ENCODE results near the gene DIO3.

The DIO3 gene

DNA sequence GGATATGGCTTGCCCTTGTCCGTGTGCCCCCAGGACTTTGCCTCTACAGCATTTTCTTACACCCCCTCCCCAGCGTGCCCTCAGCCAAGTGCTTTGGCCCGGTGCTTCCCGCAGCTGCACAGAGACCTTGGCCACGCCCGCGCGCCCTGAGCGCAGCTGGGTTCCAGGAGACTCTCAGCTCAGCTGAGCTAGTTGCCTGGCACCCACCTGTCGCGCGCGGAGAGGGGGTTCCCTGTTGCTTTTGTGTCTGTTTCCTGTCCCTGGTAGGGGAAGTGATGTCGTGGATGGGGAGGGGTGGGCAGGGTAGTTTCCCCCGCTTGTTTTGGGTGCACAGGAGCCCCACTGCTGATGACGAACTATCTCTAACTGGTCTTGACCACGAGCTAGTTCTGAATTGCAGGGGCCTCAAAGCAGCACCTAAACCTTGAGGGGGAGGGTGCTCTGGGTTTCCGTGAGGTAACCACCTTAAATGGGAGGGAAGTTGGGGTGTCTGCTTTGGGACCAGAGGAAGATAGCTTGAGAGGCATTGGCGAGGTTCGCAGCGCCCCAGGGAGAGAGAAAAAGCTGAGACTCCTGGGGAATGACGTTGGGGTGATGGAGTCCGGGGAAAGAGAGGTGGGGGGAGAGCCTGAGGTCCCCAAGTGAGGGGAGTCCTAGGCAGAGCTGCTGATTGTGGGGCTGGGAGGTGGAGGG is 1.5 kb downstream of the DIO3 start:
- no peak for DNase-seq (ENCODE audit: low read depth)
- TF ChIP-seq, protein P1, sequence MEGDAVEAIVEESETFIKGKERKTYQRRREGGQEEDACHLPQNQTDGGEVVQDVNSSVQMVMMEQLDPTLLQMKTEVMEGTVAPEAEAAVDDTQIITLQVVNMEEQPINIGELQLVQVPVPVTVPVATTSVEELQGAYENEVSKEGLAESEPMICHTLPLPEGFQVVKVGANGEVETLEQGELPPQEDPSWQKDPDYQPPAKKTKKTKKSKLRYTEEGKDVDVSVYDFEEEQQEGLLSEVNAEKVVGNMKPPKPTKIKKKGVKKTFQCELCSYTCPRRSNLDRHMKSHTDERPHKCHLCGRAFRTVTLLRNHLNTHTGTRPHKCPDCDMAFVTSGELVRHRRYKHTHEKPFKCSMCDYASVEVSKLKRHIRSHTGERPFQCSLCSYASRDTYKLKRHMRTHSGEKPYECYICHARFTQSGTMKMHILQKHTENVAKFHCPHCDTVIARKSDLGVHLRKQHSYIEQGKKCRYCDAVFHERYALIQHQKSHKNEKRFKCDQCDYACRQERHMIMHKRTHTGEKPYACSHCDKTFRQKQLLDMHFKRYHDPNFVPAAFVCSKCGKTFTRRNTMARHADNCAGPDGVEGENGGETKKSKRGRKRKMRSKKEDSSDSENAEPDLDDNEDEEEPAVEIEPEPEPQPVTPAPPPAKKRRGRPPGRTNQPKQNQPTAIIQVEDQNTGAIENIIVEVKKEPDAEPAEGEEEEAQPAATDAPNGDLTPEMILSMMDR (IDR thresholded peaks at IDR 0.05; ENCODE audit: control insufficient read depth, insufficient read depth, low read depth, low read length, missing control alignments) = no peak
- no peak overlapping the region for H3K4me3 ChIP-seq (ENCODE audit: control insufficient read depth, low read depth, low read length)

DNA sequence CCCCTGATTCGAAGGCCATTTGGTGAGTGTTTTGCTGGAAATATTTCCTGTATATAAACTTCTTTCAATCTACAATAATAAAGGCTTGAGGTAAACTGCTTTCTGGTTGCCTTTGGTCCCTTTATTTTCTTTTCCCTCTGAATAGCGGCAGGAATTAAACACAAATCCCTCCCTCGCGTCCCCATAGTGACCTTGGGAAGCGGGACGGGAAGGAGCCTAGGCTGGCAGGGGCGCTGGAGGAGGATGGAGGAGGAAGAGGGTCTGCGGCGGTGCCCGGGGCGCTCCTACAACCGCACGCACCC is 2.0 kb downstream of the DIO3 start:
- no peak for DNase-seq (ENCODE audit: low read depth)
- H3K4me3 ChIP-seq (ENCODE audit: control insufficient read depth, low read depth, low read length) = no peak overlapping the region
- TF ChIP-seq, protein P1 (IDR thresholded peaks at IDR 0.05; ENCODE audit: control insufficient read depth, insufficient read depth, low read depth, low read length, missing control alignments) = no peak

DNA sequence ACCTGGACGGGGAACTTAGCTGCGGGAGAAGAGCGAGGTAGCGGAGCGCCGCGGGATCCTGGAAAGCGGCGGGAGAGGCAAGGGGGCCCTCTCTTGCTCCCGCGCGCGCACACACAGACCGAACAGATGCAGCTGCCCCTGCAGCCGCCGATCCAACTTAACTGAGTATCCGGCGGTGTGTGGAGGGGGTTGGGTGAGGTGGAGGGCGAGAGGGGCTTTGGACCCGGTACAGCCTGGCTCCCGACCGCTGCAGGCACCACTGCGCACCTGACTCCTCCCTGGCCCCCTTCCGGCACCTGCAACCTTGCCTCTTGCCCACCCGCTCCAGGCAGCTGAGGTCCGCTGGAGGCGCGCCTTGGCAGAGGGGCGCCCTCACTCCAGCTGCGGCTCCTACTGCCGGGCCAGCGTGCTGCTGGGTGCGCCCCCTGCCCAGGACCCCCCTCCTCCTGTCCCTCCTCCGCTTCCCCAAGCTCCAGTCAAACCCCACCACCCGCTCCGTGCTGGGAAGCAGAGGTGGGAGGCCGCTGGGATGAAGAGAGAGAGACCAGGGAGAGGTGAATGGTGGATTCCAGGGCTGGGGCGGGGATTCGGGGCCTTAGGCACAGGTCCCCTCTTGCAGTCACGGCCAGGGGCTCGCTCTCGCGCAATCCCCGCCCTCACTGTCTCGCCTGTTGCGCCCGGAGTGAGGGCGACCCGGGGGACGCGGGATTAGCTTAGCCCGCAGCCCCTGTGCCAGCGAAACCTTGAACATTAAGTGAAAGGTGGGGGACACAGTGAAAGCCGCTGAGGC is 2.6 kb downstream of the DIO3 start:
- H3K4me3 ChIP-seq (ENCODE audit: control insufficient read depth, low read depth, low read length) = no peak overlapping the region
- TF ChIP-seq, protein P1 (IDR thresholded peaks at IDR 0.05; ENCODE audit: control insufficient read depth, insufficient read depth, low read depth, low read length, missing control alignments) = no peak

DNA sequence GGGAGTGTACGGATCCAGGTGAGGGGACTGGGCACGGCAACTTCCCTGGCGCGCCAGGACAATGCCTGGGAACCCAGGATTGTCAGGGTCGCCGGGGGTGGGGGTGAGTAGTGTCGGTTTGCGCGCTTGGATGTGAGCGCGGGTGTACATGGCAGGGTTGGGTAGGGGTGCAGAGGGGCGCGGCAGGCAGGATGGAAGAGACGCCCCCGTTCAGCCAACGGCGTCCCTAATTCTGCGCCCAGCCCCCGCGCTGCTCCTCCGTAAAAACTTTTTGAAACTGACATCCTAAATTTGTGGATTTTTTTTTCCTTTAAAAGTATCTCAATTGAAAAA is 3.1 kb downstream of the DIO3 start:
- TF ChIP-seq, protein P1 (IDR thresholded peaks at IDR 0.05; ENCODE audit: control insufficient read depth, insufficient read depth, low read depth, low read length, missing control alignments) = no peak
- no peak for DNase-seq (ENCODE audit: low read depth)
- H3K4me3 ChIP-seq (ENCODE audit: control insufficient read depth, low read depth, low read length) = no peak overlapping the region

More for the DNA sequence above, 2.6 kb downstream of the DIO3 start:
- DNase-seq (ENCODE audit: low read depth) = no peak

DNA sequence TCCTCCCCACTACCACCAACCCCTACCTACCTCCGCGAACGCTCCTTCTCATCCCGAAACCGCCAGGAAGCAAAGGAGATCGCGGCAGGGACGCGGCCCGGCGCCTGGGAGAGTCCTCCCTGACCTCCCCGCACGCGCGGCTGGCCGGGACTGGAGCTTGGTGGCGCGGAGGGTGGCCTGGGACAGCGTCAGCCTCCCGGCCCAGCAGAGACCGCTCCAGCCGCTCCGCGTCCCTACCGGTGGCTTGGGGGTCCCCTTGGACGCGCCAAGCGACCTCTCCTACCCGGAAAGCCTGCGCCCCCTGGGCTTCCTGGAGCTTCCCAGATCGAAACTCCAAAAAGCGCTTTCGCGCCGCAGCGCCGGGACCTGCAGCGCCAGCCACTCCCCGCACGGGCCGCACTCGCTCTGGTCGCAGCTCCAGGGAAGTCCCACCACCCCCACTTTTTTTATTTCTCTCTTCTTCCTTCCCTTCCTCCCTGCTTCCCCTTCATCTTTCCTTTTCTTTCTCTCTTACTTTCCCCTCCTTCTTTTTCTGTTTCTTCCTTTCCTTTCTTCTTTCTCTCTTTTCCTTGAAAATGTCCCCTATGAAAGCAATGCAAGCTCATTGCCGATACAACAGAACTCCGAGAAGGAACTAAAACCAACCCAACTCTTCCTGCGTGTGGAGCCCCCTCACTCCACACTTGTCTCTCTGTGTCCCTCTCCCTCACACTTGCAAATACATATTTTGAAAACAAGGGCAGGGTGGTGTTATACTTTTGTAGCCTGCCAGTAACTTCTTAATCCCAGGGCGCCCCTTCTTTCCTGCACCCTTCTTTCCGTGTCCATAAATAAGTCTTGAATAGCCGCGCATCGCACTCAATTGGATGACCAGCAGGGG is 3.8 kb downstream of the DIO3 start:
- no peak overlapping the region for H3K4me3 ChIP-seq (ENCODE audit: control insufficient read depth, low read depth, low read length)
- DNase-seq (ENCODE audit: low read depth) = no peak
- TF ChIP-seq, protein P1 (IDR thresholded peaks at IDR 0.05; ENCODE audit: control insufficient read depth, insufficient read depth, low read depth, low read length, missing control alignments) = no peak

DNA sequence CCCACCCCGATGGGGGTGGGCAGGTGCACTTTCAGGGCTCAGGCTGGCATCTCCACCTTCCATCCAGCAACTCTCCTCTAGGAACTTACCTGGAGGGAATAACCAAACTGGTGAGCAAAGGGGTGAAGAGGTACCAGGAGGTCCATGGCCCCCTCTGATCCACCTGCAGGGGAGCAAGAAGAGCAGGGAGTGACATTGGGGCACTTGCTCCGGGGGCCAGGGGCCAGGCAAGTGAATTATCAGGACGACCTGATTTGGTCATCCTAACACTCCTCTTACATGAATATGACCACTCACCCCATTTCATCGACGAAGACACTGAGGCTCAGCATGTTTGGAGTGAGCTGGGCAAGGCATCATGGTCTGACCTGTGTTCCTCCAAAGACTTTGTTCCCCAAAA is 6.0 kb downstream of the DIO3 start:
- no peak overlapping the region for H3K4me3 ChIP-seq (ENCODE audit: control insufficient read depth, low read depth, low read length)
- DNase-seq (ENCODE audit: low read depth) = no peak
- TF ChIP-seq, protein P1 (IDR thresholded peaks at IDR 0.05; ENCODE audit: control insufficient read depth, insufficient read depth, low read depth, low read length, missing control alignments) = no peak
